Panc1 (cell line): Measurements from ENCODE around the gene TARS2. TPM values are rescaled to one million over a fixed set of nuclear protein-coding genes. Genes with fewer than 3 reads are reported as not detected.

Experiments used
- ATAC-seq: fragments of 200-7000 bp; cut with Tn5 transposase; 2 replicates; pipeline ENCODE4 v1.9.1; 2020; ENCODE audit warnings: mild to moderate bottlenecking, moderate library complexity
- BruUV-seq: library from RNA; stranded (reverse); fragments of 400-500 nt; replicated peaks from 2 replicates; lab custom pipeline; 2021; lab: Mats Ljungman, UMichigan
- CTCF ChIA-PET: fragments of 300-600 bp; sonication (Branson Sonifier 250); formaldehyde crosslinking; loops from one replicate; lab custom pipeline; 2022; ENCODE audit warnings: antibody characterized with exemption; lab: Charles Lee
- POLR2A ChIA-PET: fragments of 300-600 bp; sonication (Branson Sonifier 250); formaldehyde crosslinking; loops from one replicate; lab custom pipeline; 2022; ENCODE audit warnings: antibody characterized with exemption; lab: Charles Lee
- DNase-seq: peaks from one replicate; pipeline ENCODE4 v3.0.0-alpha.2; 2010; ENCODE audit warnings: low read depth, low spot score
- H3K27ac ChIP-seq: 2 replicates; pipeline ENCODE4 v1.5.1; 2011; ENCODE audit warnings: mild to moderate bottlenecking, low read length, inconsistent platforms
- H3K27me3 ChIP-seq: fragments of 200-500 bp; sonication (Bioruptor generic); 2 replicates; pipeline ENCODE4 v1.6.0; 2014; ENCODE audit warnings: low read length, inconsistent platforms; ENCODE audit not compliant: control insufficient read depth, insufficient read depth
- H3K36me3 ChIP-seq: fragments of 200-500 bp; sonication (Bioruptor generic); 2 replicates; pipeline ENCODE4 v1.5.1; 2014; ENCODE audit warnings: inconsistent platforms, mild to moderate bottlenecking, low read length, moderate library complexity; ENCODE audit not compliant: control insufficient read depth, insufficient read depth
- H3K4me1 ChIP-seq: 2 replicates; pipeline ENCODE4 v1.5.1; 2011; ENCODE audit warnings: inconsistent platforms, mild to moderate bottlenecking, low read length, moderate library complexity; ENCODE audit not compliant: control insufficient read depth, insufficient read depth
- H3K4me3 ChIP-seq, 2 experiments: 2 replicates each; pipeline ENCODE4 v1.5.1; 2011 to 2012; ENCODE audit warnings: low read depth in 2 of 2, low read length in 2 of 2, mild to moderate bottlenecking in 2 of 2, inconsistent platforms in 1 of 2, moderate library complexity in 1 of 2
- H3K9me3 ChIP-seq: fragments of 200-500 bp; sonication (Bioruptor generic); 2 replicates; pipeline ENCODE4 v1.5.1; 2014; ENCODE audit warnings: low read depth, mild to moderate bottlenecking, inconsistent platforms, low read length, moderate library complexity; ENCODE audit not compliant: control insufficient read depth, insufficient read depth
- POLR2AphosphoS5 ChIP-seq: IDR thresholded peaks from 2 replicates; pipeline ENCODE4 v1.6.1; 2012; ENCODE audit warnings: mild to moderate bottlenecking, low read depth, low read length, moderate library complexity
- REST ChIP-seq, 2 experiments: IDR thresholded peaks; 2 replicates each; pipeline ENCODE4 v1.6.1; 2011 to 2012; ENCODE audit warnings: low read depth in 2 of 2, control low read depth in 1 of 2, low read length in 1 of 2, mild to moderate bottlenecking in 1 of 2, moderate library complexity in 1 of 2; ENCODE audit not compliant: insufficient read depth in 1 of 2
- SIN3A ChIP-seq: IDR thresholded peaks from 2 replicates; pipeline ENCODE4 v1.6.1; 2012; ENCODE audit warnings: low read depth, mild to moderate bottlenecking, low read length, moderate library complexity, borderline replicate concordance; ENCODE audit not compliant: insufficient read depth
- TCF7L2 ChIP-seq: IDR thresholded peaks from 2 replicates; pipeline ENCODE4 v1.6.1; 2011; ENCODE audit warnings: mild to moderate bottlenecking, low read depth, low read length, inconsistent platforms
- in situ Hi-C: cut with HindIII; loops from 2 replicates; pipeline ENCODE4 v1.10.0; 2016; ENCODE audit warnings: low sequenced_read_pairs, low pct_unique_long_range_greater_than_20kb
- intact Hi-C: fragments of 100-400 bp; cut with micrococcal nuclease; formaldehyde crosslinking; loops from one replicate; pipeline ENCODE4 v1.10.0; 2022; ENCODE audit not compliant: unreplicated experiment
- total RNA-seq: library from RNA; stranded (reverse); gene quantifications from one replicate; pipeline ENCODE4 v1.2.1, GENCODE V29; 2021; ENCODE audit not compliant: unreplicated experiment
- TF ChIP-seq, protein P1 (sequence below): fragments of 450-650 bp; IDR thresholded peaks from 2 replicates; pipeline ENCODE4 v1.5.1; 2017; ENCODE audit warnings: mild to moderate bottlenecking

Gene TARS2
- total RNA-seq, 1 experiment from 2014 or later, result 28.2 TPM

DNA sequence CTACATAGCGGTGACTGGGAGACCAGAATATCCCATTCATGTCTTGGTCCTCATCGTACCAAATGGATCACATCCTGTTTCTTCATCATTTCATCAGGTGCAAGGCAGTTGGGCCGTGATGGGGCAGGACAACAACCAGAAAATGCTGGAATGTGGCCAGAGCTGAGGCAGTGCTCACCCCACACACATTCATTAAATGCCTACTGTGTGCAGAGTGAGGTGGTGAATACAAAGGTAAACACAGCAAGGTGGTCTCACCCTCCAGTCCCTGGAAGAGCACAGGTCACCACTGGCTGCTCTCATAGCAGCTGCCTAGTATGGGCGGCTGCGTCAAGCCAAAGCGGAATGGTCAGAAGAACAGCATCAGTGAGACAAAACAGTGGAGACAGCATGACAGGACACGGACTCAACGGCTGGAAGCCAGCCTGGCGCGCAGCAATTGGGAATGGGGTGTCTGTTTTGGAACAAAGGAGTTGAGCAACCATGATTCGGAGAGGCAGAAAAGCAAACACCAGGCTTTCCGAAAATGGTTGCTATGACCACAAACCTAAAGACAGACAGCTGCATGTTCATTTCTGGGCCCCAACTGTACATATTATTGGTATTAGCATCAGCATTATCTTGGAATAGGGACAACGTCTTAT is 56.4 kb downstream of the TARS2 start:
- H3K9me3 ChIP-seq, result no peaks in the 10 kb centered on the region
- no TSS peak for BruUV-seq
- in situ Hi-C loops (no loop called here), intact Hi-C loops (no loop called here)
- no peaks in the 10 kb centered on the region for H3K4me1 ChIP-seq
- no peak overlapping the region for H3K27ac ChIP-seq
- no peaks in the 10 kb centered on the region for H3K36me3 ChIP-seq
- DNase-seq (no peak), ATAC-seq (no peak)
- ChIA-PET POLR2A (no interaction called here), CTCF (interaction anchor here (0.7 kb wide), 1 partner anchor 272 kb away, joined by 4 read pairs; no protein-coding TSS in a partner anchor)
- H3K4me3 ChIP-seq, result no peak overlapping the region
- H3K27me3 ChIP-seq, result no peaks in the 10 kb centered on the region
- no peak for TF ChIP-seq POLR2AphosphoS5
- TF ChIP-seq SIN3A, result no peak
- TF ChIP-seq, protein P1, sequence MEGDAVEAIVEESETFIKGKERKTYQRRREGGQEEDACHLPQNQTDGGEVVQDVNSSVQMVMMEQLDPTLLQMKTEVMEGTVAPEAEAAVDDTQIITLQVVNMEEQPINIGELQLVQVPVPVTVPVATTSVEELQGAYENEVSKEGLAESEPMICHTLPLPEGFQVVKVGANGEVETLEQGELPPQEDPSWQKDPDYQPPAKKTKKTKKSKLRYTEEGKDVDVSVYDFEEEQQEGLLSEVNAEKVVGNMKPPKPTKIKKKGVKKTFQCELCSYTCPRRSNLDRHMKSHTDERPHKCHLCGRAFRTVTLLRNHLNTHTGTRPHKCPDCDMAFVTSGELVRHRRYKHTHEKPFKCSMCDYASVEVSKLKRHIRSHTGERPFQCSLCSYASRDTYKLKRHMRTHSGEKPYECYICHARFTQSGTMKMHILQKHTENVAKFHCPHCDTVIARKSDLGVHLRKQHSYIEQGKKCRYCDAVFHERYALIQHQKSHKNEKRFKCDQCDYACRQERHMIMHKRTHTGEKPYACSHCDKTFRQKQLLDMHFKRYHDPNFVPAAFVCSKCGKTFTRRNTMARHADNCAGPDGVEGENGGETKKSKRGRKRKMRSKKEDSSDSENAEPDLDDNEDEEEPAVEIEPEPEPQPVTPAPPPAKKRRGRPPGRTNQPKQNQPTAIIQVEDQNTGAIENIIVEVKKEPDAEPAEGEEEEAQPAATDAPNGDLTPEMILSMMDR, result no peak
- TF ChIP-seq REST (IDR thresholded peaks at IDR 0.05; ENCODE audit: insufficient read depth in 1 of 2, low read depth in 2 of 2, low read length in 1 of 2), result no peak
- no peak for TF ChIP-seq TCF7L2

- no peak for ATAC-seq
- in situ Hi-C loops, result no loop called here
- TF ChIP-seq REST (IDR thresholded peaks at IDR 0.05; ENCODE audit: insufficient read depth in 1 of 2, low read depth in 2 of 2, low read length in 1 of 2) (no peak), POLR2AphosphoS5 (no peak), TCF7L2 (no peak), SIN3A (no peak)
- TF ChIP-seq, protein P1, result no peak
These were observed 57.0 kb downstream of the TARS2 start for GRCh38 chr1:150544204-150544603.

More at GRCh38 chr1:150544204-150544603, 57.0 kb downstream of the TARS2 start:
- no TSS peak for BruUV-seq
- intact Hi-C loops, result no loop called here
- Histone ChIP-seq H3K4me3 (no peak overlapping the region), H3K27me3 (no peaks in the 10 kb centered on the region), H3K9me3 (no peaks in the 10 kb centered on the region), H3K27ac (no peak overlapping the region), H3K4me1 (no peaks in the 10 kb centered on the region), H3K36me3 (no peaks in the 10 kb centered on the region)
- ChIA-PET POLR2A (no interaction called here), CTCF (interaction anchor here (0.7 kb wide), 1 partner anchor 272 kb away, joined by 4 read pairs; no protein-coding TSS in a partner anchor)
- no peak for DNase-seq
